ENCODE measurements around the gene YAP1.

YAP1 gene

DNA sequence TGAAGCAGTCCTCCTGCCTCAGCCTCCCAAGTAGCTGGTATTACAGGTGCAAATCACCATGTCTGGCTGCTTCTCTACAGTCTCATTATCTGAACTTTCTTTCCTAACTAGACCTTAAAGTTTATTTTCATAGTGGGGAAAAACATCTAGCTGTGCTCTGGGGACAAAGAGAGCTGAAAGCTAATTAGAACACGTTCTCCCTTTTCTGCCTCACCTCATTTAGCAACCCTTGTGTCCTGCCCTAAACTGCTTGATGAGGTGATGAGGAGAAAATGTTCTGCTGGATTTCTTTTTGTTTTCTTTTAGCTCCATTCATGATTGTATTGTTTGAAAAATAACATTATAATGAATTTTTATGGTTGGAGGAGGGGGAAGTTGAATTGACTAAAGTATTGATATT is 84.7 kb downstream of the YAP1 start:
- no peaks in the 10 kb centered on the region for H3K36me3 ChIP-seq (ENCODE audit: control insufficient read depth in 2 of 2, insufficient read depth in 1 of 2, low read length in 2 of 2)
- TF ChIP-seq, protein P1, sequence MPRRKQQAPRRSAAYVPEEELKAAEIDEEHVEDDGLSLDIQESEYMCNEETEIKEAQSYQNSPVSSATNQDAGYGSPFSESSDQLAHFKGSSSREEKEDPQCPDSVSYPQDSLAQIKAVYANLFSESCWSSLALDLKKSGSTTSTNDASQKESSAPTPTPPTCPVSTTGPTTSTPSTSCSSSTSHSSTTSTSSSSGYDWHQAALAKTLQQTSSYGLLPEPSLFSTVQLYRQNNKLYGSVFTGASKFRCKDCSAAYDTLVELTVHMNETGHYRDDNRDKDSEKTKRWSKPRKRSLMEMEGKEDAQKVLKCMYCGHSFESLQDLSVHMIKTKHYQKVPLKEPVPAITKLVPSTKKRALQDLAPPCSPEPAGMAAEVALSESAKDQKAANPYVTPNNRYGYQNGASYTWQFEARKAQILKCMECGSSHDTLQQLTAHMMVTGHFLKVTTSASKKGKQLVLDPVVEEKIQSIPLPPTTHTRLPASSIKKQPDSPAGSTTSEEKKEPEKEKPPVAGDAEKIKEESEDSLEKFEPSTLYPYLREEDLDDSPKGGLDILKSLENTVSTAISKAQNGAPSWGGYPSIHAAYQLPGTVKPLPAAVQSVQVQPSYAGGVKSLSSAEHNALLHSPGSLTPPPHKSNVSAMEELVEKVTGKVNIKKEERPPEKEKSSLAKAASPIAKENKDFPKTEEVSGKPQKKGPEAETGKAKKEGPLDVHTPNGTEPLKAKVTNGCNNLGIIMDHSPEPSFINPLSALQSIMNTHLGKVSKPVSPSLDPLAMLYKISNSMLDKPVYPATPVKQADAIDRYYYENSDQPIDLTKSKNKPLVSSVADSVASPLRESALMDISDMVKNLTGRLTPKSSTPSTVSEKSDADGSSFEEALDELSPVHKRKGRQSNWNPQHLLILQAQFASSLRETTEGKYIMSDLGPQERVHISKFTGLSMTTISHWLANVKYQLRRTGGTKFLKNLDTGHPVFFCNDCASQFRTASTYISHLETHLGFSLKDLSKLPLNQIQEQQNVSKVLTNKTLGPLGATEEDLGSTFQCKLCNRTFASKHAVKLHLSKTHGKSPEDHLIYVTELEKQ (tag by site-specific recombination; IDR thresholded peaks at IDR 0.05; ENCODE audit: borderline replicate concordance): no peak
- no peak for TF ChIP-seq ZNF792 (tag by site-specific recombination; IDR thresholded peaks at IDR 0.05)
- TF ChIP-seq ZNF146 (tag by site-specific recombination; IDR thresholded peaks at IDR 0.05): no peak
- no peak for TF ChIP-seq ZNF121 (tag by site-specific recombination; IDR thresholded peaks at IDR 0.05)
- TF ChIP-seq ZFP3 (tag by site-specific recombination; IDR thresholded peaks at IDR 0.05; ENCODE audit: low read depth): no peak
- TF ChIP-seq ZNF174 (tag by site-specific recombination; IDR thresholded peaks at IDR 0.05): no peak
- no peak for TF ChIP-seq ZNF777 (tag by site-specific recombination; IDR thresholded peaks at IDR 0.05; ENCODE audit: borderline replicate concordance)
- TF ChIP-seq, protein P2, sequence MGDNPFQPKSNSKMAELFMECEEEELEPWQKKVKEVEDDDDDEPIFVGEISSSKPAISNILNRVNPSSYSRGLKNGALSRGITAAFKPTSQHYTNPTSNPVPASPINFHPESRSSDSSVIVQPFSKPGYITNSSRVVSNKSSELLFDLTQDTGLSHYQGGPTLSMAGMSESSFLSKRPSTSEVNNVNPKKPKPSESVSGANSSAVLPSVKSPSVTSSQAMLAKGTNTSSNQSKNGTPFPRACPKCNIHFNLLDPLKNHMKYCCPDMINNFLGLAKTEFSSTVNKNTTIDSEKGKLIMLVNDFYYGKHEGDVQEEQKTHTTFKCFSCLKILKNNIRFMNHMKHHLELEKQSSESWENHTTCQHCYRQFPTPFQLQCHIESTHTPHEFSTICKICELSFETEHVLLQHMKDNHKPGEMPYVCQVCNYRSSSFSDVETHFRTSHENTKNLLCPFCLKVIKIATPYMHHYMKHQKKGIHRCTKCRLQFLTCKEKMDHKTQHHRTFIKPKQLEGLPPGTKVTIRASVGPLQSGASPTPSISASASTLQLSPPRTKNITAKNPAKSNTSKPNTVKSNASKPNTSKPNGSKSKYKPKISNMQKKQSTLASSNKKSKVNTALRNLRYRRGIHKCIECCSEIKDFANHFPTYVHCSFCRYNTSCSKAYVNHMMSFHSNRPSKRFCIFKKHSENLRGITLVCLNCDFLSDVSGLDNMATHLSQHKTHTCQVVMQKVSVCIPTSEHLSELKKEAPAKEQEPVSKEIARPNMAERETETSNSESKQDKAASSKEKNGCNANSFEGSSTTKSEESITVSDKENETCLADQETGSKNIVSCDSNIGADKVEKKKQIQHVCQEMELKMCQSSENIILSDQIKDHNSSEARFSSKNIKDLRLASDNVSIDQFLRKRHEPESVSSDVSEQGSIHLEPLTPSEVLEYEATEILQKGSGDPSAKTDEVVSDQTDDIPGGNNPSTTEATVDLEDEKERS (tag by site-specific recombination; IDR thresholded peaks at IDR 0.05): no peak
- TF ChIP-seq MZF1 (tag by site-specific recombination; IDR thresholded peaks at IDR 0.05; ENCODE audit: borderline replicate concordance): no peak
- TF ChIP-seq ZNF214 (tag by site-specific recombination; IDR thresholded peaks at IDR 0.05; ENCODE audit: borderline replicate concordance): no peak
- TF ChIP-seq, protein P3, sequence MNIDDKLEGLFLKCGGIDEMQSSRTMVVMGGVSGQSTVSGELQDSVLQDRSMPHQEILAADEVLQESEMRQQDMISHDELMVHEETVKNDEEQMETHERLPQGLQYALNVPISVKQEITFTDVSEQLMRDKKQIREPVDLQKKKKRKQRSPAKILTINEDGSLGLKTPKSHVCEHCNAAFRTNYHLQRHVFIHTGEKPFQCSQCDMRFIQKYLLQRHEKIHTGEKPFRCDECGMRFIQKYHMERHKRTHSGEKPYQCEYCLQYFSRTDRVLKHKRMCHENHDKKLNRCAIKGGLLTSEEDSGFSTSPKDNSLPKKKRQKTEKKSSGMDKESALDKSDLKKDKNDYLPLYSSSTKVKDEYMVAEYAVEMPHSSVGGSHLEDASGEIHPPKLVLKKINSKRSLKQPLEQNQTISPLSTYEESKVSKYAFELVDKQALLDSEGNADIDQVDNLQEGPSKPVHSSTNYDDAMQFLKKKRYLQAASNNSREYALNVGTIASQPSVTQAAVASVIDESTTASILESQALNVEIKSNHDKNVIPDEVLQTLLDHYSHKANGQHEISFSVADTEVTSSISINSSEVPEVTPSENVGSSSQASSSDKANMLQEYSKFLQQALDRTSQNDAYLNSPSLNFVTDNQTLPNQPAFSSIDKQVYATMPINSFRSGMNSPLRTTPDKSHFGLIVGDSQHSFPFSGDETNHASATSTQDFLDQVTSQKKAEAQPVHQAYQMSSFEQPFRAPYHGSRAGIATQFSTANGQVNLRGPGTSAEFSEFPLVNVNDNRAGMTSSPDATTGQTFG (tag by site-specific recombination; IDR thresholded peaks at IDR 0.05; ENCODE audit: borderline replicate concordance): no peak
- H3K4me1 ChIP-seq (ENCODE audit: control insufficient read depth, insufficient read depth, low read length): peaks cover 8% of the 10 kb centered on the region
- ChIA-PET CTCF (no interaction called here), POLR2A (no interaction called here)
- no peak overlapping the region for H3K4me3 ChIP-seq (ENCODE audit: low read depth, low read length)
- H3K9me3 ChIP-seq (ENCODE audit: control insufficient read depth, insufficient read depth, low read depth, low read length): no peaks in the 10 kb centered on the region
- H3K27ac ChIP-seq (ENCODE audit: extremely low read depth, low read depth, low read length): no peak overlapping the region

DNA sequence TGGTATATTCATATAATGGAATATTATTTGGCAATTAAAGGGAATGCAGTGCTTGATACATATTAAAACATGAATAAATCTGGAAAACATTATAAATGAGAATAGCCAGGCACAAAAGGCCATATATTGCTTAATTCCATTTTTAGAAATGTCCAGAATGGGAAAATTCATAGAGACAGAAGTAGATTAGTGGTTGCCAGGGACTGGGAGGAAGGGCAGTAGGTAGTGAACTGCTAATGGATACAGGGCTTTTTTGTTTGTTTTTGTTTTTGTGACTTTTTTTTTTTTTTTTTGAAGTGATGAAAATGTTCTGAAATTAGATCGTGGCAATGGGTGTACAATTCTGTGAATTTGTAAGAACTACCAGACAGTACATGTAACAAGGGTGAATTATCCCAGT is 86.1 kb downstream of the YAP1 start:
- no peak overlapping the region for H3K27ac ChIP-seq (ENCODE audit: extremely low read depth, low read depth, low read length)
- H3K36me3 ChIP-seq (ENCODE audit: control insufficient read depth in 2 of 2, insufficient read depth in 1 of 2, low read length in 2 of 2): no peaks in the 10 kb centered on the region
- ChIA-PET CTCF (no interaction called here), POLR2A (no interaction called here)
- H3K4me3 ChIP-seq (ENCODE audit: low read depth, low read length): no peak overlapping the region
- TF ChIP-seq ZSCAN30 (tag by site-specific recombination; IDR thresholded peaks at IDR 0.05) (no peak), SCRT1 (tag by site-specific recombination; IDR thresholded peaks at IDR 0.05; ENCODE audit: borderline replicate concordance) (no peak), OSR2 (tag by site-specific recombination; IDR thresholded peaks at IDR 0.05) (no peak), ZNF335 (tag by site-specific recombination; conservative IDR thresholded peaks at IDR 0.05) (no peak), KLF8 (tag by site-specific recombination; IDR thresholded peaks at IDR 0.05) (no peak)
- TF ChIP-seq, protein P4, sequence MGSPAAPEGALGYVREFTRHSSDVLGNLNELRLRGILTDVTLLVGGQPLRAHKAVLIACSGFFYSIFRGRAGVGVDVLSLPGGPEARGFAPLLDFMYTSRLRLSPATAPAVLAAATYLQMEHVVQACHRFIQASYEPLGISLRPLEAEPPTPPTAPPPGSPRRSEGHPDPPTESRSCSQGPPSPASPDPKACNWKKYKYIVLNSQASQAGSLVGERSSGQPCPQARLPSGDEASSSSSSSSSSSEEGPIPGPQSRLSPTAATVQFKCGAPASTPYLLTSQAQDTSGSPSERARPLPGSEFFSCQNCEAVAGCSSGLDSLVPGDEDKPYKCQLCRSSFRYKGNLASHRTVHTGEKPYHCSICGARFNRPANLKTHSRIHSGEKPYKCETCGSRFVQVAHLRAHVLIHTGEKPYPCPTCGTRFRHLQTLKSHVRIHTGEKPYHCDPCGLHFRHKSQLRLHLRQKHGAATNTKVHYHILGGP (tag by site-specific recombination; IDR thresholded peaks at IDR 0.05): no peak
- H3K4me1 ChIP-seq (ENCODE audit: control insufficient read depth, insufficient read depth, low read length): peaks cover 8% of the 10 kb centered on the region
- H3K9me3 ChIP-seq (ENCODE audit: control insufficient read depth, insufficient read depth, low read depth, low read length): no peaks in the 10 kb centered on the region

All from HEK293 (cell line).